GM12801 (cell line): ENCODE data around the gene INO80E.

ENCODE experiments used
- CTCF ChIP-seq: IDR thresholded peaks from one replicate; pipeline ENCODE4 v1.5.1; 2011; ENCODE audit warnings: control low read depth; ENCODE audit not compliant: insufficient read length; ENCODE audit errors: extremely low read depth

INO80E gene

GRCh38 chr16:29991571-29991904 is 4.5 kb upstream of the INO80E start:
- no peak for TF ChIP-seq CTCF

GRCh38 chr16:29992344-29992967 is 3.6 kb upstream of the INO80E start:
- TF ChIP-seq CTCF = no peak

GRCh38 chr16:29993191-29993902 is 2.7 kb upstream of the INO80E start:
- TF ChIP-seq CTCF = no peak

- TF ChIP-seq CTCF = no peak
Measured at GRCh38 chr16:29993903-29994599, 2.0 kb upstream of the INO80E start.

GRCh38 chr16:29994600-29995323 is 1.3 kb upstream of the INO80E start:
- no peak for TF ChIP-seq CTCF

- no peak for TF ChIP-seq CTCF
Measured at GRCh38 chr16:29995324-29995910, 624 bp upstream of the INO80E start, which contains the start of gene HIRIP3. Gene HIRIP3, minus strand, starts transcription at chr16:29995617. Its CDS starts 12 bp downstream, at chr16:29995605.
